ENCODE measurements around the gene KCNAB2. TPM values are rescaled to one million over a fixed set of nuclear protein-coding genes. Genes with fewer than 3 reads are reported as not detected.

The KCNAB2 gene
- total RNA-seq, 6 experiments from 2014 or later, result 8.0 to 12.6 (median 10.7) TPM

DNA sequence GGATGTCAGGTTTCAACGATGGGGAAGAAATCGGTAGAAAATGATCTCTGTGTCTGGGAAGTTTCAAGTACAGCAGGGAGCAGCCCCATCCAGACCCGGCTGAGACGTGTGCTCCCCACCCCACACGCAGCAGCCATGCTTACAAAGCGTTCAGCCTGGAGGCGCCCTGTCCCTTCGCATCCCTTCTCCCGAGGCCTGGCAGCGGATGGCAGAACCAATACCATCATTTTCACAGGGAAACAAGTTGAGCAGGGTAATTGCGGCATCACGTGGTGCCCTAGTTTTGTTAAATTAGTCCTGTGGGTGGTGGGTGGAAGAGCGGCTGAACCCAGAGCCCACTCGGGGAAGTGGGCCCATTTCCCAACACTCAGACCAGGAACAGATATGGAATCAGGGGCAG, 23.9 kb downstream of the KCNAB2 start:
- no peak for TF ChIP-seq CTCF (IDR thresholded peaks at IDR 0.05)
- H3K4me3 Mint-ChIP-seq, result no peak overlapping the region
- no peak for DNase-seq
- H3K9me3 Mint-ChIP-seq, result no peaks in the 10 kb centered on the region
- H3K4me1 Mint-ChIP-seq (ENCODE audit: low read depth), result no peaks in the 10 kb centered on the region
- H3K27me3 Mint-ChIP-seq (ENCODE audit: insufficient read depth), result peaks cover 16% of the 10 kb centered on the region
- H3K36me3 Mint-ChIP-seq (ENCODE audit: low read depth), result no peaks in the 10 kb centered on the region
- H3K27ac Mint-ChIP-seq, result no peak overlapping the region

DNA sequence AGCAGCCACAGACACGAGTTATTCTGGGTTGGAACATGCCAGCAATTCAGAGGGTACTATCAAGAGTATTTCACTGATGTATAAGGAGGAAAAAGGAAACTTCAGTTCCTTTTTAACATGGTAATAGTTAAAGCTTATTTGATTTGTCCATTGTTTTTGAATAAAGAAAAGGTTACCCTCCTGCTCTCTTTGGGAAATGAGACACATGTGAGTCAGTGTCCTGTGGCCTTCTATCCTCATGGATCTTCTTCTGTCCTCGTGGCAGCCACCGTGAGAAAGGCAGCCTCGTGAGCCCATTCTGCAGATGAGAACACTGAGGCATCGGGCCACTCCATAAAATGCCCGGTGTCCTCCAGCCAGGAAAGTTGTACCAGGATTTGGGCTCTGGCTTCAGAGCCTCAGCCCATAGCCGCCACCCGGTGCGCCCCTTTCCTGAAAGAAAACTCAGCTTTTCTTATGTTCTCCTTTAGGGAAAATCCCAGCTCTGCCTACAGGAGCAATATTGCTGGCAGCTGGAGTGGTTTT, 24.8 kb downstream of the KCNAB2 start:
- no peak for DNase-seq
- Mint-ChIP-seq H3K36me3 (ENCODE audit: low read depth) (no peaks in the 10 kb centered on the region), H3K9me3 (no peaks in the 10 kb centered on the region), H3K4me1 (ENCODE audit: low read depth) (no peaks in the 10 kb centered on the region), H3K27ac (no peak overlapping the region), H3K4me3 (no peak overlapping the region), H3K27me3 (ENCODE audit: insufficient read depth) (peaks cover 14% of the 10 kb centered on the region)
- TF ChIP-seq CTCF (IDR thresholded peaks at IDR 0.05), result no peak

DNA sequence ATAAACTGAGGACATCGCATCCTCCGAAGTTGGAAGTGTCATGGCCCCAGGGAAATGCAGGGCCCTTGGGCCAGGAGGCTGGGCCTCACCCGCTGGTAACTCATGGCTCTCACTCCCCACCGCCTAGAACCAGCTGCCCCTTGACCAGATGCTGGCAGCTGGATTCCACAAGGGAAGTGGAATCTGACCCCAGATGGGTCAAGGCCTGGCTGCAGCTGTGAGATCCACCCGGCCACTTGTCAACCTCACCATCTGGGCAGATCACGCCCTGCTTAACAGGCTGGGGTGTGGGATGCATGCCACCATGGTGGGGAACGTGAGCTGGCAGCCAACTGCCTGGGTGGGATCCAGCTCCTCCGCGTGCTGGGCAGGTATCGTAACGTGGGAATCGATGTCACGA, 25.5 kb downstream of the KCNAB2 start:
- no peak overlapping the region for H3K27ac Mint-ChIP-seq
- DNase-seq, result no peak
- H3K9me3 Mint-ChIP-seq, result no peaks in the 10 kb centered on the region
- peaks cover 14% of the 10 kb centered on the region for H3K27me3 Mint-ChIP-seq (ENCODE audit: insufficient read depth)
- H3K4me1 Mint-ChIP-seq (ENCODE audit: low read depth), result no peaks in the 10 kb centered on the region
- no peak overlapping the region for H3K4me3 Mint-ChIP-seq
- no peaks in the 10 kb centered on the region for H3K36me3 Mint-ChIP-seq (ENCODE audit: low read depth)
- TF ChIP-seq CTCF (IDR thresholded peaks at IDR 0.05), result no peak

DNA sequence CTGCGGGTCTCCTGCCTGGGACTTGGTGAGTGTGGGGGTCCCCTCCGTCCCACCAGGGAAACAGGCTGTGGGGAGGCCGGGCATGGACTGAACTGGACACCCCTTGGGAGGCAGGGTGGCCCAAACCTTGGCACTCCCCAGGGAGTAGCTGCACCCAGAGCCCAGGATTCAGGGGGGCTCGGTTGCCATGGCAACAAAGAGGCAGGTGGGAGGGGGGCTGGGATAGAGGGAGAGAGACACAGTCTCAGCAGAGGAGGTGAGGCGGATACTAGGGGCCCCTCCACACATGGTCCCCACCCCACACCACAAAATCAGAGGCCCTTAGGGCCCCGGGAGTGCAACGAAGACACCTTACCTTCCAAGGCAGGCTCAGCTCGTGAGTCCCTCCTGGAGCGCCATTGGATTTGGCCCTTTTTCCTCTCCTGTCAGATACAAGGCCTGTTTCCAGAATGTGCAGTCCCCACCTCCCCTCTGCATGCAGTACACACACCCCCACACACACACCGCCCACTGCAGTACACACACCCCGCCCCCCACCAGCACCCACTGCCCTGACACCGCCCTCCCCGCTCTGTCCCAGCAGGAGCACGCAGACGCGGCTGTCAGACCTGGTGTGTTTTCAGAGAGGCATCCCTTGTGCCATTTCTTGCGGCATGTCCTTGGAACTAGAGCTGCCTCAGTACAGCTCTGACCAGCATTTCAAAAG, 27.2 kb downstream of the KCNAB2 start:
- H3K36me3 Mint-ChIP-seq (ENCODE audit: low read depth), result no peaks in the 10 kb centered on the region
- TF ChIP-seq CTCF (IDR thresholded peaks at IDR 0.05), result no peak
- DNase-seq, result no peak
- no peak overlapping the region for H3K27ac Mint-ChIP-seq
- H3K27me3 Mint-ChIP-seq (ENCODE audit: insufficient read depth), result peaks cover 8% of the 10 kb centered on the region
- H3K4me3 Mint-ChIP-seq, result no peak overlapping the region
- H3K9me3 Mint-ChIP-seq, result no peaks in the 10 kb centered on the region
- no peaks in the 10 kb centered on the region for H3K4me1 Mint-ChIP-seq (ENCODE audit: low read depth)

DNA sequence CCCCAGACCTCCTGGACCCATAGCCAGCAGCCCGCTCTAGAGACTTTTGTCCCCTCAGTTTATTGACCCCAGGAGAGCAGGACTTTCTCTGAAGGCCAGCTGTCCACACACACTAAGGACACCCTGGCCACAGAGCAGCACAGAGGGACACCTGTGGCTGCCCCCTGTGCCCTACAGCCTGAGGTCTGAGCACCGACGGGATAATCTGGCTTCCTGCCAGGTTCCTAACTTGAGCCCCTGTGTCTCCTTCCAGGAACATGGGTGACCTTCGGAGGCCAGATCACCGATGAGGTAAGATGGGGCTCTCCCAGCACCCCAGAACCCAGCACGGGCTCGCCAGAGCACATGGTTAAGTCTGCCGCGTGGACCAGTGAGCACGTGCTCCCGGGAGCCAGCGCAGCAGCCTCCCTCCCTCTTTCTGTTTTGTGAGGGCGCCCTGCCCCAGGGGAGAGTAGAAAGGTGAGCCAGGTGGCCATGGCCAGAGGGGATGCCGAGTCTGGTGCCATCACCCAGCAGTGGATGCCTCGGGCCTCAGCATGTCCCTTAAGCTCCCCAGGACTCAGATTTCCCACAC, 27.9 kb downstream of the KCNAB2 start:
- Mint-ChIP-seq H3K27ac (no peak overlapping the region), H3K4me3 (no peak overlapping the region), H3K9me3 (no peaks in the 10 kb centered on the region), H3K27me3 (ENCODE audit: insufficient read depth) (peaks cover 6% of the 10 kb centered on the region), H3K36me3 (ENCODE audit: low read depth) (no peaks in the 10 kb centered on the region), H3K4me1 (ENCODE audit: low read depth) (no peaks in the 10 kb centered on the region)
- no peak for TF ChIP-seq CTCF (IDR thresholded peaks at IDR 0.05)
- DNase-seq, result no peak
